Measurements from ENCODE around the gene MRPL32. TPM values are rescaled to one million over a fixed set of nuclear protein-coding genes. Genes with fewer than 3 reads are reported as not detected.

MRPL32 gene
- total and polyA plus RNA-seq, 7 donors, result 42.6 to 85.7 (median 62.9) TPM

DNA sequence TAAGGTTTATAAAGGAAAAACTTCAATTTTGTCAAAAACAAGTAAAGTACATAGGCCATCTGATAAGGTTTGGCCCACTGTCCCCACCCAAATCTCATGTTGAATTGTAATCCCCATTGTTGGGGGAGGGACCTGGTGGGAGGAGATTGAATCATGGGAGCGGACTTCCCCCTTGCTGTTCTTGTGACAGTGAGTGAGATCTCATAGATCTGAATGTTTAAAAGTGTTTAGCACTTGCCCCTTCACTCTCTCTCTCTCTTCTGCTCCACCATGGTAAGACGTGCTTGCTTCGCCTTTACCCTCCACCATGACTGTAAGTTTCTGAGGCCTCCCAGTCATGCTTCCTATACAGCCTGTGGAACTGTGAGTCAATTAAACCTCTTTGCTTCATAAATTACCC, 18.2 kb downstream of the MRPL32 start:
- Histone ChIP-seq H3K4me1 (no peaks in the 10 kb centered on the region), H3K27ac (no peak overlapping the region), H3K27me3 (no peaks in the 10 kb centered on the region), H3K9me3 (no peaks in the 10 kb centered on the region), H3K36me3 (no peaks in the 10 kb centered on the region), H3K4me3 (no peak overlapping the region)
- WGBS, 2 donors, result 54 to 62% methylated on average over 3 of the region's 3 CpGs
- intact Hi-C loops (cut with DNase I), result no loop called here
- TF ChIP-seq POLR2A (IDR thresholded peaks at IDR 0.05) (no peak), POLR2AphosphoS5 (IDR thresholded peaks at IDR 0.05) (no peak), EP300 (IDR thresholded peaks at IDR 0.05) (no peak)
- TF ChIP-seq, protein P1, sequence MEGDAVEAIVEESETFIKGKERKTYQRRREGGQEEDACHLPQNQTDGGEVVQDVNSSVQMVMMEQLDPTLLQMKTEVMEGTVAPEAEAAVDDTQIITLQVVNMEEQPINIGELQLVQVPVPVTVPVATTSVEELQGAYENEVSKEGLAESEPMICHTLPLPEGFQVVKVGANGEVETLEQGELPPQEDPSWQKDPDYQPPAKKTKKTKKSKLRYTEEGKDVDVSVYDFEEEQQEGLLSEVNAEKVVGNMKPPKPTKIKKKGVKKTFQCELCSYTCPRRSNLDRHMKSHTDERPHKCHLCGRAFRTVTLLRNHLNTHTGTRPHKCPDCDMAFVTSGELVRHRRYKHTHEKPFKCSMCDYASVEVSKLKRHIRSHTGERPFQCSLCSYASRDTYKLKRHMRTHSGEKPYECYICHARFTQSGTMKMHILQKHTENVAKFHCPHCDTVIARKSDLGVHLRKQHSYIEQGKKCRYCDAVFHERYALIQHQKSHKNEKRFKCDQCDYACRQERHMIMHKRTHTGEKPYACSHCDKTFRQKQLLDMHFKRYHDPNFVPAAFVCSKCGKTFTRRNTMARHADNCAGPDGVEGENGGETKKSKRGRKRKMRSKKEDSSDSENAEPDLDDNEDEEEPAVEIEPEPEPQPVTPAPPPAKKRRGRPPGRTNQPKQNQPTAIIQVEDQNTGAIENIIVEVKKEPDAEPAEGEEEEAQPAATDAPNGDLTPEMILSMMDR (IDR thresholded peaks at IDR 0.05), result no peak
- DNase-seq, result no peak

DNA sequence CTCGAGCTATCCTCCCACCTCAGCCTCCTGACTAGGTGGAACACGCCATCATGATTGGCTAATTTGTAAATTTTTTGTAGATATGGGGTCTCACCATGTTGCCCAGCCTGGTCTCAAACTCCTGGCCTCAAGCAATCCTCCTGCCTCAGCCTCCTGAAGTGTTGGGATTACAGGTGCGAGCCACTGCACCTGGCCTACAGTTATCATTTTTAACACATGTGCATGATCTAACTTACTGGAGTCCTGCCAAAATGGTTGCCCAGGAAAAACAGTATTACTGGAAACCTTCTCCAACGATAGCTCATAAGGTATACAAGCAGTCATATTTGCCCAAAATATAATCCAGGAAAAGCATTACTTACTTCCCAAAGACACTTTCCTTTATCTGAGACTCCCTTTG, 20.2 kb downstream of the MRPL32 start:
- H3K27me3 ChIP-seq, result no peaks in the 10 kb centered on the region
- no peak overlapping the region for H3K27ac ChIP-seq
- no peaks in the 10 kb centered on the region for H3K36me3 ChIP-seq
- WGBS, 2 donors, result 45 to 75% methylated on average over 4 of the region's 4 CpGs
- no peak overlapping the region for H3K4me3 ChIP-seq
- no peaks in the 10 kb centered on the region for H3K4me1 ChIP-seq
- no peaks in the 10 kb centered on the region for H3K9me3 ChIP-seq
- intact Hi-C loops (cut with DNase I), result no loop called here
- TF ChIP-seq, protein P1 (IDR thresholded peaks at IDR 0.05), result no peak
- TF ChIP-seq POLR2AphosphoS5 (IDR thresholded peaks at IDR 0.05) (no peak), POLR2A (IDR thresholded peaks at IDR 0.05) (no peak), EP300 (IDR thresholded peaks at IDR 0.05) (no peak)
- DNase-seq, result no peak

GRCh38 chr7:42953994-42954393, 21.8 kb downstream of the MRPL32 start:
- TF ChIP-seq EP300 (IDR thresholded peaks at IDR 0.05), result no peak
- TF ChIP-seq POLR2A (IDR thresholded peaks at IDR 0.05), result no peak
- no peak for TF ChIP-seq POLR2AphosphoS5 (IDR thresholded peaks at IDR 0.05)
- TF ChIP-seq, protein P1 (IDR thresholded peaks at IDR 0.05), result no peak
- intact Hi-C loops (cut with DNase I), result no loop called here

GRCh38 chr7:42956062-42956461, 23.9 kb downstream of the MRPL32 start:
- no peak for DNase-seq
- Histone ChIP-seq H3K4me3 (no peak overlapping the region), H3K27me3 (no peaks in the 10 kb centered on the region), H3K36me3 (no peaks in the 10 kb centered on the region), H3K9me3 (no peaks in the 10 kb centered on the region), H3K4me1 (no peaks in the 10 kb centered on the region), H3K27ac (no peak overlapping the region)
- no peak for TF ChIP-seq EP300 (IDR thresholded peaks at IDR 0.05)
- intact Hi-C loops (cut with DNase I), result no loop called here

More at GRCh38 chr7:42953994-42954393, 21.8 kb downstream of the MRPL32 start:
- Histone ChIP-seq H3K4me1 (no peaks in the 10 kb centered on the region), H3K36me3 (no peaks in the 10 kb centered on the region), H3K9me3 (no peaks in the 10 kb centered on the region), H3K27me3 (no peaks in the 10 kb centered on the region), H3K27ac (no peak overlapping the region), H3K4me3 (no peak overlapping the region)
- DNase-seq, result no peak
- WGBS, 2 donors, result 88 to 91% methylated on average over 4 of the region's 4 CpGs

GRCh38 chr7:42959549-42959948, 27.4 kb downstream of the MRPL32 start:
- WGBS, 2 donors, result 83 to 86% methylated on average over 2 of the region's 2 CpGs
- no peak for TF ChIP-seq EP300 (IDR thresholded peaks at IDR 0.05)
- TF ChIP-seq, protein P1 (IDR thresholded peaks at IDR 0.05), result no peak
- no peak for TF ChIP-seq POLR2A (IDR thresholded peaks at IDR 0.05)
- no peak for TF ChIP-seq POLR2AphosphoS5 (IDR thresholded peaks at IDR 0.05)
- no peaks in the 10 kb centered on the region for H3K27me3 ChIP-seq
- no peak for DNase-seq
- no peak overlapping the region for H3K4me3 ChIP-seq
- no peak overlapping the region for H3K27ac ChIP-seq
- peaks cover 0 to 9% (median 5%) of the 10 kb centered on the region in 4 donors for H3K4me1 ChIP-seq
- intact Hi-C loops (cut with DNase I), result no loop called here
- H3K36me3 ChIP-seq, result no peaks in the 10 kb centered on the region
- no peaks in the 10 kb centered on the region for H3K9me3 ChIP-seq

Measured in sigmoid colon (tissue), 7 donors.